Activated naive CD8-positive, alpha-beta T cell treated with anti-CD3 and anti-CD28 coated beads, Interleukin-2, amount 10 ng/mL, durations not matched to agents 7 days and 5 days (primary cell): ENCODE results near the gene NOC3L. TPM values are rescaled to one million over a fixed set of nuclear protein-coding genes. Genes with fewer than 3 reads are reported as not detected.

Source experiments
- total RNA-seq, 2 experiments: library from RNA; stranded (reverse); gene quantifications; one replicate each; pipeline ENCODE4 v1.2.3, GENCODE V29; 2021

Gene NOC3L
- total RNA-seq, 2 experiments from 2014 or later: 17.7 to 18.3 TPM

Other genes with a start within 250 kb of the NOC3L start
- under 1 TPM; 0.14 to 0.17 TPM for gene TBC1D12, start 39.6 kb upstream of the NOC3L start, total RNA-seq
- gene HELLS, start 182.8 kb upstream of the NOC3L start, total RNA-seq: 100 to 1,000 TPM in 1 of 2 experiments, 10 to 100 TPM in 1; 98.1 to 114 TPM